Stimulated activated CD4-positive, alpha-beta T cell treated with anti-CD3 and anti-CD28 coated beads, Interleukin-2, amount 100 ng/mL, for 4 hours (primary cell): Measurements from ENCODE around the gene HCST.
"Not testable (repeated sequence)": the region's sequence is repeated elsewhere in the genome, so short reads cannot be mapped to it uniquely, and the experiment has no call there.

ENCODE experiments used
- DNase-seq: peaks from one replicate; pipeline ENCODE4 v3.0.0-alpha.2; 2020; ENCODE audit warnings: low read depth

Gene HCST, protein sequence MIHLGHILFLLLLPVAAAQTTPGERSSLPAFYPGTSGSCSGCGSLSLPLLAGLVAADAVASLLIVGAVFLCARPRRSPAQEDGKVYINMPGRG

DNA sequence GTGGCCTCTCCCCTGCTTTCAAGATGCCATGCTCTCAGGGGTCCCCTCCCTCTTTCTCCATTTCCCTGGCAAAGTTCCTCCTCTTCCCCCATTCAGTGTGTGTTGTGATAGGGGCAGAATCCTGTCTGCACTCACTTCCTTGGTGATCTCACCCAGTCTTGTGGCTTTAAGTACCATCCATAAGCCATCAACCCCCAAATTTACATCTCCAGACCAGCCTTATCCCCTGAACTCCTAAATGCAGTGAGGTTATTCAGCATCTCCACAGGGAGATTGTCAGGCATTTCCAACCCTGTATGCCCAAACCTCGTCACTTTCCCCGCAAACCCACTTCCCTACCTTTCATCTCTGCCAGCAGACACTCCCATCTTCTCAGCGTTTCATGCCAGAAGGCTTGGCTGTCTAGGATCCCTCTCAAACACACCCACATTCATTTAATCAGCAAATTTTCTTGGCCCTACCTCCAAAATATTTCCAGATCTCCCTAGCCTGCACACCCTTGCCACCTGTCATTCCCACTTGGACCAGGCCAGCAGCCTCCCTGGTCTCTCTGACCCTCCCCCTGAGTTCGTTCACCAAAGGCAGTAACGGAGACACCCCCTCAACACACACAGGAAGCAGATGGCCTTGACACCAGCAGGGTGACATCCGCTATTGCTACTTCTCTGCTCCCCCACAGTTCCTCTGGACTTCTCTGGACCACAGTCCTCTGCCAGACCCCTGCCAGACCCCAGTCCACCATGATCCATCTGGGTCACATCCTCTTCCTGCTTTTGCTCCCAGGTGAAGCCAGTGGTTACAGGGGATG lies at the start of gene HCST:
Gene HCST, plus strand, starts transcription at position 676 of the 808 bp plus-strand sequence. Its CDS starts 65 bp downstream, at position 741.
- no peak for DNase-seq

- no peak for DNase-seq
Measured at GRCh38 chr19:35853038-35853756, 49.1 kb upstream of the HCST start.

DNA sequence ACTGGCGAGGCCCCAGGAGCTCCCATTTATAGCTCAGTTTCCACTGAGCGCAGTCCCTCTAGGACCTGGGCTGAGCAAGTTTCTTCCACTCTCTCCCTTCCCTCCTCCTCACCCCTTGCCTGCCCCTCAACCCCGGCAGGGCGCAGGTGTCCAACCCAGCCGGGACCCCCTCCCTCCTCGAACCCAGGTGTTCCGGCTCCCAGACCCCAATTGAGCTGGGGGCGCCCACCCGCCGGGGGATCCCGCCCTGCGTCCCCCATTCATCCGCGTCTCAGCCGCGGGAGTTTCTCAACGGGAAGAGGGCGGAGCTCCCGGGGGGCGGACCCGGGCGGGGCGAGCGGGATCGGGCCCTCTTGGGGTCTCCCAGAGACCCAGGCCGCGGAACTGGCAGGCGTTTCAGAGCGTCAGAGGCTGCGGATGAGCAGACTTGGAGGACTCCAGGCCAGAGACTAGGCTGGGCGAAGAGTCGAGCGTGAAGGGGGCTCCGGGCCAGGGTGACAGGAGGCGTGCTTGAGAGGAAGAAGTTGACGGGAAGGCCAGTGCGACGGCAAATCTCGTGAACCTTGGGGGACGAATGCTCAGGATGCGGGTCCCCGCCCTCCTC lies 45.7 kb upstream of the HCST start, which contains the start of gene KIRREL2:
Gene KIRREL2, plus strand, starts transcription at position 366 of the 604 bp plus-strand sequence. Its CDS starts 209 bp downstream, at position 575.
- DNase-seq, result no peak

- DNase-seq, result no peak
Measured at GRCh38 chr19:35858311-35858710, 44.0 kb upstream of the HCST start.

DNA sequence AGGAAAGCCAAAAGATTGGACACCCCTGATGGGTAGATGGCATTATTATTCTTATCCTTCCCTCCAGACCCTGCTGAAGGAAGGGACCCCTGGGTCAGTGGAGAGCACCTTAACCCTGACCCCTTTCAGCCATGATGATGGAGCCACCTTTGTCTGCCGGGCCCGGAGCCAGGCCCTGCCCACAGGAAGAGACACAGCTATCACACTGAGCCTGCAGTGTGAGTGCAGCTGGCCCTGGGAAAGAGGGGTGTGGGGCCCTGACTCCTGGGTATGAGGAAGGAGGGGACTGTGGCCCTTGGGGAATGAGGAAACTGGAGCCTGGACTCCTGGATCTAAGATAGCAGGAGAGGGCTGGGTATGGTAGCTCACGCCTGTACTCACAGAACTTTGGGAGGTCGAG lies 42.9 kb upstream of the HCST start:
- DNase-seq, result no peak

GRCh38 chr19:35860436-35860817 lies 41.9 kb upstream of the HCST start:
- no peak for DNase-seq

GRCh38 chr19:35860818-35861639 lies 41.3 kb upstream of the HCST start:
- no peak for DNase-seq

GRCh38 chr19:35861640-35862160 lies 40.6 kb upstream of the HCST start:
- DNase-seq, result no peak

GRCh38 chr19:35862528-35862927 lies 39.8 kb upstream of the HCST start:
- no peak for DNase-seq

DNA sequence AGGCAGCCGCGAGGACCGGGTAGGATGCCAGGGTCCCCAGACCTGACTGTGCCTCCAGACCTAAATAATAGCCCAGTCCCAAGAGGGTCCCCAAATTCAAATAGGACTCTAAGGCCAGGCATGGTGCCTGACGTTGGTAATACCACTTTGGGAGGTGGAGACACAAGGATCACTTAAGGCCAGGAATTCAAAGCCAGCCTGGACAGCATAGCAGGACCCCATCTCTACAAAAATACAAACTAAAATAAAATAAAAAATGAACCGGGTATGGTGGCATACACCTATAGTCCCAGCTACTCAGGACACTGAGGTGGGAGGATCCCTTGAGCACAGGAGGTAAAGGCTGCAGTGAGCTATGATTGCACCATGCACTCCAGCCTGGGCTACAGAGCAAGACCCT lies 39.3 kb upstream of the HCST start:
- no peak for DNase-seq

DNA sequence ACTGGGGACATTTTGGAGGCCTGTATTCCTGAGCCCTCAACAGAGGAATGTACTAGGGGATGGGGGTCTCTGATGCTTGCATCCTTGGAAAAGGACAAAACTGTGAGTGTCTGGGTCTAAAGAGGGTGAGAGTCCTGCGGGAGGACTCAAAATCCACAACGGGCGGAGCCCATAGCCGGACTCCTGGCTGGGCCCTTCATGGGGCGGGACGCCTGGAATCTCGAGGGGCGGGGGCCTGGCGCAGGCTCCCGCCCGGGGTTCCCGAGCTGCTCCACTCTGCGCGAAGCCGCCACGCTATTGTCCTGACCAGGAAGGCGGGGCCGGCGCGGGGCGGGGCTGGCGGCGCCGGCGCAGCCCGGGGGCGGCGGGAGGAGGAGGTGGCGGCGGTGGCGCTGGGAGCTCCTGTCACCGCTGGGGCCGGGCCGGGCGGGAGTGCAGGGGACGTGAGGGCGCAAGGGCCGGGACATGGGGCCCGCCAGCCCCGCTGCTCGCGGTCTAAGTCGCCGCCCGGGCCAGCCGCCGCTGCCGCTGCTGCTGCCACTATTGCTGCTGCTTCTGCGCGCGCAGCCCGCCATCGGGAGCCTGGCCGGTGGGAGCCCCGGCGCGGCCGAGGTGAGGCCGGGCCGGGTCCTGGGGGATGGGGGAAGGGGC lies 34.0 kb upstream of the HCST start, which contains the start of gene APLP1:
Gene APLP1, plus strand, starts transcription at position 403 of the 651 bp plus-strand sequence. Its CDS starts 63 bp downstream, at position 466.
- peak; percentile 64 for DNase-seq

DNA sequence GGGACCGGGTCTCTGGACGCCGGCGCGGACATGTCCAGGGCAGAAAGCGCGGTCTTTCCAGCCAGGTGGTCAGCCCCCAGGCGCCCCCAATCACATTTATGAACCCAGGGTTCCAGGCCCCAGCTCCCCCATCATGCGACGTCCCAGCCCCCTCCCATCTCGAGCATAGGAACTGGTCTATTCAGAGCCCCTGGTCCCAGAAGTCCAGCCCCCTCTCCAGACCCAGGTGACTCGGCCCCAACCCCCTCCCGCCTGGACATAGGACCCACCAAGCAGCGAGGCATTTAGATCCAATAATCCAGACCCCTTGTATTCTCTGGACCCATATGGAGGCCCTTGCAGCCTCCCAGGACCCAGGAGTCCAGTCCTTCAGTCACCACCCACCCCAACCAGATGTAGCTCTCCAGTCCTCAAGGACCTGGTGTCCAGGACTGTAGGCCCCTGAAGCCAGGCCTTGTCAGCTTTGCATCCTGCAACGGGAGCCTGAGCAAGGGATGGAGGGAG lies 33.5 kb upstream of the HCST start:
- DNase-seq, result no peak

DNA sequence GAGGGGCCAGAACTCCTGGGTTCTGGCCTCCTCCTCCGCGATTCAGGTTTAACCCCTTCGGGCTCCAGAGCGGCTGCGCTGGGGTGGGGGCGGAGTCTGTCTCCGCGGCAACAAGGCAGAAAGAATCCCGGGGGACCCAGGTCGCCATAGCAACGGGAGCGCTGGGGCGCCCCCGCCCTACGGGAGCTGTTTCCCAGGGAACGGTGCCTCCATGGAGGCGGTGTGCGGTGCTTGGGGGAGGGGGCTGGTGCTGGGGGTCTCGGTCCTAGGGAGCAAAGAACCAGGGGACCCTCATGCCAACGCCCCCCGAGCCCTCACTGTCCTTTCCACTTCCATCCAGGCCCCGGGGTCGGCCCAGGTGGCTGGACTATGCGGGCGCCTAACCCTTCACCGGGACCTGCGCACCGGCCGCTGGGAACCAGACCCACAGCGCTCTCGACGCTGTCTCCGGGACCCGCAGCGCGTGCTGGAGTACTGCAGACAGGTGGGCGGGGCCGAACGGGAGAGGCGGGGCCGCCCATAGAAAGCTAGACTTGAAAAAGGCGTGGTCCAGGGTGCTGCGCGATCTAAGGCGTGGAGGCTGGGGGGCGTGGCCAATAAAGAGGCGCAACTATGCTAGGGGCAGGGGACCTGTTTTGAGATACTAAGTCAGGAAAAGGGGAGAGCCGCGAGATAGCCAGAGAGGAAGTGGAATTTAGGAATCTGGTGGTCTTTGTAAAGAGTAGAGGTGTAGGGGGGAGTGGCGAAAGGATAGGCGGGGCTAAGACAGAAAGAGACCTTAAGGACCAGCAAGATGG lies 32.8 kb upstream of the HCST start:
- peak; percentile 75 for DNase-seq

- not testable (repeated sequence) for DNase-seq
Measured at GRCh38 chr19:35870124-35870736, 32.1 kb upstream of the HCST start.

- no peak for DNase-seq
Measured at GRCh38 chr19:35870798-35871197, 31.5 kb upstream of the HCST start.

GRCh38 chr19:35871611-35872010 lies 30.7 kb upstream of the HCST start:
- no peak for DNase-seq

DNA sequence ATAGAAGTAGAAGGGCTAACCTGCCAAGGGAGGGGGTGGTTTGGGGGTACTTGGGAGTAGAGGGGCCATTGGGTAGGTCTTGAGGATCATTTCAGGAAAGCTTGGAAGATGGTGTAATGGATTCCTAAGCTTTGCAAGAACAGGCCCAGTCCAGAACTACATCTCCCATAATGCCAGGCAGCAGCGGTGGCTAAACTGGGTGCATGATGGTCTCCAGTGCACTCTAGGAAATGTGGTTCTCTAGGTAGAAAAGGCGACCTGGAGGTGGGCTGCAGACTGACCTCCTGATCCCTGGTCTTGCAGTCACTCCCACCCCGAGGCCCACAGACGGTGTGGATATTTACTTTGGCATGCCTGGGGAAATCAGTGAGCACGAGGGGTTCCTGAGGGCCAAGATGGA lies 30.1 kb upstream of the HCST start:
- DNase-seq, result no peak

DNA sequence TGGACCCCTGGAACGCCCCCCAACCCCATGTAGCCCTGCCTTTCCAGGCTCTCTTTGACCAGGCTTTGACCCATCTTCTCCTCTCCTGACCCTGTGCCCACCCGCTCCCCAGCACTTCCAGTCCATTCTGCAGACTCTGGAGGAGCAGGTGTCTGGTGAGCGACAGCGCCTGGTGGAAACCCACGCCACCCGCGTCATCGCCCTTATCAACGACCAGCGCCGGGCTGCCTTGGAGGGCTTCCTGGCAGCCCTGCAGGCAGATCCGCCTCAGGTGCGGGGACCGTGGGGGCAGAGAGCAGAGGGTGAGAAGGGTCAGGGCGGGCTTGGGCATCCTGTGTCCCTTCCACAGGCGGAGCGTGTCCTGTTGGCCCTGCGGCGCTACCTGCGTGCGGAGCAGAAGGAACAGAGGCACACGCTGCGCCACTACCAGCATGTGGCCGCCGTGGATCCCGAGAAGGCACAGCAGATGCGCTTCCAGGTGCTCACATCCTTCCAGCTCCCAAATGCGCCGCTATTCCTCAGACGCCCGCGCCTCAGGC lies 27.9 kb upstream of the HCST start:
- DNase-seq, result no peak

GRCh38 chr19:35879068-35879467 lies 23.3 kb upstream of the HCST start:
- DNase-seq, result no peak
